Measurements from ENCODE around the gene ANKRD39.

DNA sequence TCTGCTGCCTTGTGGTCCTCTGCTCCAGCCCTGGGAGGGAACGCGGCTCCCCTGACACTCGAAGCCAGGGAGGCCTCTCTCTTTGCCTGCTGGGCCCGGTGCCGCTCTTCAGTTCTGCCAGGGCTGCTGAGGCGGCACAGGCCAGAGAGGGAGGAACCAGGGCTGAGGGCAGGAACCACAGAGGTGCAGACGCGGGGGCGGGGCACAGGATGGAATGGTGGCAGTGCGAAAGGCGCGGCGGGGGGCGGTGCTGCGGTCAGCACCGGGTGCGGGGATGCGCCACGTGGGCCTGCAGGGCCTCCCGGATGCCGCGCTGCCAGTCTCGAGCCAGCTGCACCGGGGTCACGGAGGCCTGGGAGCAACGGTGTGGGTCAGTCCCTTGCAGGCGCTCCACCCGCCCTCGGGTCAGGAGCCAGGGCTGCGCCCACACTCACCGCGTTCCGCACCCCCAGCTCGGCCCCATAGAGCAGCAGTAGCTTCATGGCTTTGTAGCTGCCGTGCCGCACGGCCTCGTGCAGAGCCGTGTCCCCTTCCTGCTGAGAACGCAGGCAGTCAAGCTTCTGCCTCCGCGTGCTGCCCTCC is 18.4 kb downstream of the ANKRD39 start:
- TF ChIP-seq POLR2A (IDR thresholded peaks at IDR 0.05) = no peak
- TF ChIP-seq, protein P1, sequence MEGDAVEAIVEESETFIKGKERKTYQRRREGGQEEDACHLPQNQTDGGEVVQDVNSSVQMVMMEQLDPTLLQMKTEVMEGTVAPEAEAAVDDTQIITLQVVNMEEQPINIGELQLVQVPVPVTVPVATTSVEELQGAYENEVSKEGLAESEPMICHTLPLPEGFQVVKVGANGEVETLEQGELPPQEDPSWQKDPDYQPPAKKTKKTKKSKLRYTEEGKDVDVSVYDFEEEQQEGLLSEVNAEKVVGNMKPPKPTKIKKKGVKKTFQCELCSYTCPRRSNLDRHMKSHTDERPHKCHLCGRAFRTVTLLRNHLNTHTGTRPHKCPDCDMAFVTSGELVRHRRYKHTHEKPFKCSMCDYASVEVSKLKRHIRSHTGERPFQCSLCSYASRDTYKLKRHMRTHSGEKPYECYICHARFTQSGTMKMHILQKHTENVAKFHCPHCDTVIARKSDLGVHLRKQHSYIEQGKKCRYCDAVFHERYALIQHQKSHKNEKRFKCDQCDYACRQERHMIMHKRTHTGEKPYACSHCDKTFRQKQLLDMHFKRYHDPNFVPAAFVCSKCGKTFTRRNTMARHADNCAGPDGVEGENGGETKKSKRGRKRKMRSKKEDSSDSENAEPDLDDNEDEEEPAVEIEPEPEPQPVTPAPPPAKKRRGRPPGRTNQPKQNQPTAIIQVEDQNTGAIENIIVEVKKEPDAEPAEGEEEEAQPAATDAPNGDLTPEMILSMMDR (IDR thresholded peaks at IDR 0.05) = no peak

All from adrenal gland (tissue), 5 donors.